HG03045 (cell line): ENCODE results near the gene INSYN2B.

ENCODE experiments used
- ATAC-seq: cut with Tn5 transposase; IDR thresholded peaks from one replicate; pipeline ENCODE4 v1.9.1; 2021; ENCODE audit warnings: mild to moderate bottlenecking, moderate library complexity; ENCODE audit not compliant: unreplicated experiment

The INSYN2B gene

GRCh38 chr5:169895926-169896325 is 84.4 kb downstream of the INSYN2B start:
- ATAC-seq: no peak

GRCh38 chr5:169893571-169893970 is 86.7 kb downstream of the INSYN2B start:
- no peak for ATAC-seq

DNA sequence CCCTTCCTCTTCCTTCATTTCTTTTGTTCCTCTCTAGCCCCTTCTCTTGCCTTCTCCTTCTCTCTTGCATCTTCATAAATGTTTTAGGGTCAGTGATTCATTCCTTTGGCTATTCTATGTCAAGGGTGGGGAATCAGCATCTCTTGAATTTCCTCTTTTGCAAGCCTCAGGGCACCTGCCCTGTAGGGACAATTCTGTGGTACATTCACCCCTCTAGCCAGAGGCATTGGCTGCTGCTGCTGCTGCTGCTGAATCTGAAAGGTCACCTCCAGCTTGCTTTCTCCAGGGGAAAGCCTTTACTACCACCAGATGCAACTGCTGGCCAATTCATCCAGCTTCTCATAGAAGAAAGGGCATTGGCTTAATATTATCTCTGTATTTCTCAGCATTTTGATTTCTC is 87.3 kb downstream of the INSYN2B start:
- no peak for ATAC-seq

DNA sequence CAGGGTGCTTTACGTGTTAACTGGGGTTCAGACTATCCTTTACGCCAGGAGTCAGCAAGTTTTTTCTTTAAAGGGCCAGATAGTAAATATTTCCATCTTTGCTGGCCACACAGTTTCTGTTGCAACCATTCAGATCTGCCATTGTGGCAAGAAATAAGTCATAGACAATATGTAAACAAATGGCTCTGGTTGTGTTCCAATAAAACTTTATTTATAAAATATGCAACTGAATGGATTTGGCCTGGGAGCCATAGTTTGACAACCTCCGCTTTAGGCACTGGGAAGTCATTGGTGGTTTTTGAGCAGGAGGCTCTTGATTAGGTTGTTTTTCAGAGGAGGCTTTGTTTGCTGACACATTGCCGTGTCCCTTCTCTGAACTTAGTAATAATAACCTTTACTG is 90.7 kb downstream of the INSYN2B start:
- no peak for ATAC-seq

DNA sequence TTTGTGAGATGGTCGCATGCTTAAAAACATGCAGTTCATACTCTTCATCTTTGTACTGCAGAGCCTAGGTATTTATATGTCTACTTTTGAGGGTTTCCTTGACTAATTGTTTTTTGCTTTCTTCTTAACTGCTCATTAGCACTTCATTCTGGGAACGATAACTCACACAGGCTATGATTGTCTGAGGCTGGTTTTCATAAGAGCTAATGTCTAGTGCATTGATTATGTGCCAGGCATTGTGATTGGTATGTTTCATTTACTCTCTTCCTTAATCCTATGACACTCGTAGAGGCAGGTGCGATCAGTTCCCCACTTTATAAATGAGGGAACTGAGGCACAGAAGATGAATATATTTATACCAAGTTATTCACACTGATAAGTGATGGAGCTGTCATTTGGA is 93.6 kb downstream of the INSYN2B start:
- ATAC-seq: no peak

GRCh38 chr5:169886033-169886432 is 94.3 kb downstream of the INSYN2B start:
- no peak for ATAC-seq

- ATAC-seq: no peak
Measured at GRCh38 chr5:169881702-169882303, 98.5 kb downstream of the INSYN2B start.

- ATAC-seq: no peak
Measured at GRCh38 chr5:169880785-169881184, 99.5 kb downstream of the INSYN2B start.

- no peak for ATAC-seq
Measured at GRCh38 chr5:169880012-169880663, 100.2 kb downstream of the INSYN2B start.

DNA sequence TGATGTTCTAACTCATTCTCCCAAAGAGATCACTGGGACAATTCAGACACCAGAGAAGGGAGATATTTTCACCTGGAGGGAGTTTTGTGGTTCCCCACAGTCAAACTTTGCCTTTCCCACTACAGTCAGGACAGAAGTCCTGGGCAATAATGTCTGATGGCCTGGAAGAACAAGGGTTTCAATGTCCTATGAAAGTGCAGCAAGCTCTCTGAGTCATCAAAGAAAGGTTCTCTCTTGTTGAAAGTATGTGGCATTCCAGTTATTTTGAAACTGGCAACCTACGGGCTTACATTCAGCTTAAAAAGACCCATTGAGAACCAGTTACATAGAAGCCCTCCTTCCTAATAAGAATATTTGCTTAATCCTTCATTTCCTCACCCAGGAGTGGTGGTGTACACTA is 103.9 kb downstream of the INSYN2B start:
- no peak for ATAC-seq

GRCh38 chr5:169875731-169876130 is 104.6 kb downstream of the INSYN2B start:
- no peak for ATAC-seq

GRCh38 chr5:169875091-169875728 is 105.1 kb downstream of the INSYN2B start:
- ATAC-seq: no peak

GRCh38 chr5:169874621-169875020 is 105.7 kb downstream of the INSYN2B start:
- no peak for ATAC-seq

DNA sequence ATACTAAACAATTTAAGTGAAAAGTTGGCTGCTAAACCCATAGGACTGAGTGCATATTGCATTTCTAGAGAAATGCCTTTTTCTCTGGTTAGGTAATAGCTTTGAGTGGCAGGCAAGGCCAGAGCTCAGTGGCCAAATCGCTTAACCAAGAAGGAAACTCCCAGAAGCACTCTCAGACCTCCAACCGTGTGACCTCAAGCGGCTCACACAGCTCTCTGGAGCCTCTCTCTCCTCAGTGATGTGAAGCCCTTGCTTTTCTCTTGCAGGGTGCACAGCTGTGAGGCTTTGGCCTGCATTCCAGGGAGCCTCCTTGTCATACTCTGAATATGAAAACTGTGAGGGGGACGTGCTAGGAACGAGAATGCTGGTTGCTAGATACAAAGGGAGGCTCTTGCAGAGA is 106.7 kb downstream of the INSYN2B start:
- no peak for ATAC-seq

DNA sequence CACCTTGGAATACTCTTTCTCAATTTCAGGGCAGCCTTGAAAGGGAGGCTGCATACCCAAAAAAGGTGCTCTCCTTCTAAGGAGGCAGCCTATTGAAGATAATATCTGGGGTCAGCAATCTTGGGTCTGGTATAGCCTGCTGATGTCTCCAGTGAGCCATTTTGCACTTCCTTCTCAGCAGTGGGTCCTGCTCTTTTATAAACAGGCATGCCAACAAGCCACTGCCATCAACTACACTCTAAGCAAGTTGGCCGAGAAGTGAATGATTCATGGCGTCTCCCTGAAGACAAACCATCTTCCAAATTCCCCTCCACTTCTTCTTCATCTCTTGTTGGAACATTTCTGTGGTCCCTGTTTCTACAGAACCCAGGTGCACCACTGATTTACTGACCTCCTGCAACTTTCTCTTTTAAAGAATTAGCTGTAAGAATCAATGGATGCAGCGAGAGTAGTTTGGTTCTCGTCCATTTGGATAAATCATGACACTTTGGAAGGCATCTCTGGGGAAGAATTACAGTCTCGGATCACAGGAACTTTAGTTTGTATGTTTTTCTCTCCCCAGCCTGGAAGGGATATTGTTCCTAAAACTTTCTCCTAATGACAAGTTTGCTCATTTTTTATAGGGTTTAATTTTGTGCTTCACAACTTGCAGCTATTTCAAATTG is 108.3 kb downstream of the INSYN2B start:
- no peak for ATAC-seq

DNA sequence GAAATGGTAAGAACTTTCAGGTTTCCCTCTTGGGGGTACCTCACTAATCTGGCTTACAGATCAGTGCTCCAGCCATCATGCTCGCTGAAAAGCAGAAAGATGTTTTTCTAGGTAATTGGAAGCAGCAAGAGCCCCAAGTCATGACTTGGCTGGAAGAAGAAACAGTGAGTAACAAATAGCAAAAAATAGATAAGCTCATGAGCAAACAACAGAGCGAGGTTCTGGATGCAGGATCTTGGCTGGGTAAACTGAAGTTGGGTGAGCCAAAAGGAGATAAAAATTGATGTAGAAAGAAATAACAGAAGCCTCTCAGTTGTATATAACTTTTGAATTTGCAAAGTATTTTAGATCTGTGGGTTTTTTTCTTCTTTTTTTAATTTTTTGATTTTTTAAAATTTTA is 110.1 kb downstream of the INSYN2B start:
- no peak for ATAC-seq

DNA sequence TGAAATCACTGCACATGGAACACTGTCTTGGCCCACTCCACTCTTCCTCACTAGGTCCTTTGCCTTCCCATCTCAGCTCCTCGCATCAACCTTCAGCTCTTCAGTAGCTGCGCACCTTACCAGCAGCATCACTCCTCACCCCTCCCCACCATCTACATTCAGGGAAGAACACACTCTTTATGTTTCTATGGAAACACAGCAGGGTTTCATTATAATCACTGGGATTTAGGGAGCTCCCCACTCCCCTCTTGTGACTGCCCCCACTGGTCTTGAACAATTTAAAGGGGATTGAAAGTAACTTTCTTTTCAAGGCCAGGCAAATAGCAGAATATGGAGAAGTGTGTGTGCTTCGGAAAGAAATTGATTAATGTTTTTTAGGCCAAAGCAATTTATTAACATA is 111.2 kb downstream of the INSYN2B start:
- ATAC-seq: no peak

DNA sequence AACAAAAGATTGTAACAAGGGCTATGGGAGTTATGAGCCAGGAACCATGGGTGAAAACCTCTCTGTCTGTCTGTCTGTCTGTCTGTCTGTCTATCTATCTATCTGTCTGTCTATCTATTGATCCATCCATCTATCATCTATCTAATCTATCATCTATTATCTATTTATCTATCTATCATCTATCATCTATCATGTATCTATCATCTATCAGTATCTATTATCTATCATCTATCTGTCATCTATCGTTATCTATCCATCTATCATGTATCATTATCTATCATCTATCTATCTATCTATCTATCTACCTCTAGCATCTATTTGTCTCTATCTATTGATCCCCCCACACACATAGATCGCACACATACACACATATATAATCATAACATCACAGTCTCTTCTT is 112.9 kb downstream of the INSYN2B start:
- no peak for ATAC-seq

DNA sequence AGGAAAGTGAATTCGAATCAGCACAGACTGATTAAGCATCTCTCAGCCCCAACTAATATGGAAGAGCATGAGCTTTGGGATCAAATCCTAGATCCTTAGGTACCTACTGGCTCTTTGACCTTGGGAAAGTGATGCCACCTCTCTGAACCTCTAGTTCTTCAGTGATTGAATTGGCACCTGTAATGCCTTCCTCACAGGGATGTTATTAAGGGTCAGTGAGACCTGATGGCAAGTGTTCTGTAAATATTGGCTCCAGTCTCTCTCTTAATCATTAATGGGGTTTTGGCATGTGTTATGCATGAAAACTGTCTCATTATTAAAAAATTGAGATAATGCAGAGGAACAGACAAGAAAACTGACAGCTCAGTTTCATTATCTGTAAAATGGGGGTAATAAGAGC is 115.8 kb downstream of the INSYN2B start:
- ATAC-seq: no peak

DNA sequence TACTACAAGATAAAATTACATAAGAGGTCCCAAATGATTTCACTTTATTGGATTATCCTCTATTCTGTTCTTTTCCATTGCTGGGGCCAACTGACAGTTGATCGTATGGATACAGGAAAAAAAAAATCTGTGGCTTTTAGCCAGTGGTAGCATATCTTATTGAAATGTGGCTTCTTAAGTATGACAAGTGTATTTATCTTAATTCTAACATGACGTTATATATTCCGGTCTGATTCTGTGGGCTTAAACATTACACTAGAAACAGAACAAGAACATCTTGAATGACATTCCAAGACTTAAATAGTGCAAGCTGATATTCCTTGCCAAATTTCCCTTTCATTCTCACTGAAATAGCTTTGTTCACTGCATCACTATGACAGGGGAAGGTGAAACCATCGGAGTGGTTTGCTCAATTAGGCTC is 117.9 kb downstream of the INSYN2B start:
- no peak for ATAC-seq

GRCh38 chr5:169861934-169862333 is 118.4 kb downstream of the INSYN2B start:
- ATAC-seq: no peak

DNA sequence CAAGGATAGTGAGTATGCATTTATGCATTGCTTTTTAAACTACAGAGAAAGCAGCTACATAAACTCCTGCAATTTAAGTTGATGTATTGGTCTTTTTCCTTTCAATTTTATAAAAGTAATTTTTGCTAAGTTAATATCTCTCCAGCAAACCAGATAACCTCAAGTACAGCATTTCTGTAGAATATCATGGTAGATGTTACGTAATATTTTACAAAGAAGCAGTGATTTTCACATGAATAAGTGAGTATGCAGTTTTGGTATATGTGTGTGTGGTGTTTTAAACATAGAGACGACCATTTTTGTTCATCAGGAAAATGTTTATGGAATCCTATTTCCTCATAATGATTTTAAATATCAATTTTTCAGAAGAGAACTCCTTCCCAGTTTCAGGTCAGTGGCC is 118.9 kb downstream of the INSYN2B start:
- no peak for ATAC-seq
